ENCODE measurements around the gene ZMYND8. TPM values are rescaled to one million over a fixed set of nuclear protein-coding genes. Genes with fewer than 3 reads are reported as not detected.

The ZMYND8 gene
- total and polyA plus RNA-seq, 2 of the 8 experiments (the other 6 are each of a cell fraction or from before 2014, with no cell fraction given), result 50.5 to 163 TPM

GRCh38 chr20:47258745-47259695 is 97.5 kb downstream of the ZMYND8 start (continued):
- TF ChIP-seq CBX8 (IDR thresholded peaks at IDR 0.05; ENCODE audit: borderline replicate concordance, low read depth, low read length), result no peak

Data from H1 (cell line).